Breast epithelium (tissue), 4 donors: Measurements from ENCODE around the gene REV3L. TPM values are rescaled to one million over a fixed set of nuclear protein-coding genes. Genes with fewer than 3 reads are reported as not detected.

ENCODE experiments used
- DNase-seq, 2 donors: peaks; one replicate each; pipeline ENCODE4 v3.0.0-alpha.2; 2019; ENCODE audit warnings: low spot score in 2 of 2
- H3K27ac ChIP-seq, 2 donors: fragments of 200-600 bp; sonication (generic) in 1 of 2; one replicate each; pipeline ENCODE4 v1.5.1; 2016 to 2019; ENCODE audit warnings: mild to moderate bottlenecking in 1 of 2
- H3K27me3 ChIP-seq, 2 donors: fragments of 200-600 bp; sonication (generic) in 1 of 2; one replicate each; pipeline versions ENCODE4 v1.5.1 to v1.6.0; 2017 to 2019; ENCODE audit warnings: control low read depth in 1 of 2, mild to moderate bottlenecking in 1 of 2
- H3K36me3 ChIP-seq: fragments of 200-600 bp; one replicate; pipeline ENCODE4 v1.5.1; 2019
- H3K4me1 ChIP-seq, 2 donors: fragments of 200-600 bp; sonication (generic); one replicate each; pipeline ENCODE4 v1.5.1; 2016 to 2019; ENCODE audit warnings: control low read depth in 1 of 2
- H3K4me3 ChIP-seq, 3 donors: fragments of 200-600 bp; sonication (generic); 1 replicate in 2 of 3; 2 replicates in 1 of 3; pipeline ENCODE4 v1.5.1; 2016 to 2019; ENCODE audit warnings: mild to moderate bottlenecking in 3 of 3, moderate library complexity in 2 of 3
- H3K9me3 ChIP-seq, 2 donors: fragments of 200-600 bp; sonication (generic) in 1 of 2; one replicate each; pipeline ENCODE4 v1.5.1; 2016 to 2019; ENCODE audit warnings: control low read depth in 1 of 2
- CTCF ChIP-seq, 3 donors: fragments of 450-650 bp; IDR thresholded peaks; one replicate each; pipeline ENCODE4 v1.5.1; 2016 to 2017; ENCODE audit warnings: antibody characterized with exemption in 3 of 3, mild to moderate bottlenecking in 3 of 3, moderate library complexity in 3 of 3
- POLR2A ChIP-seq: fragments of 450-650 bp; IDR thresholded peaks from one replicate; pipeline ENCODE4 v1.6.1; 2016; ENCODE audit warnings: antibody characterized with exemption, mild to moderate bottlenecking, moderate library complexity
- POLR2AphosphoS5 ChIP-seq, 3 donors: sonication (generic); formaldehyde crosslinking; IDR thresholded peaks; one replicate each; pipeline ENCODE4 v1.6.1; 2017; ENCODE audit warnings: antibody characterized with exemption in 3 of 3
- intact Hi-C: fragments of 100-400 bp; cut with DNase I; formaldehyde crosslinking; loops from one replicate; pipeline ENCODE4 v1.15.1; 2023; ENCODE audit warnings: low total_unique reads
- total RNA-seq, 3 donors: library from RNA; depleted of rRNA; stranded (reverse); fragments of >200 nt; gene quantifications; one replicate each; pipeline ENCODE4 v1.1.0, GENCODE V29; 2016

Gene REV3L
- total RNA-seq, 3 donors from 2014 or later = 50.3 to 108 (median 82.3) TPM

GRCh38 chr6:111410371-111410770 is 72.6 kb downstream of the REV3L start:
- H3K27ac ChIP-seq = no peak overlapping the region
- H3K36me3 ChIP-seq = no peaks in the 10 kb centered on the region

GRCh38 chr6:111409430-111409829 is 73.6 kb downstream of the REV3L start:
- no peak for DNase-seq
- no peaks in the 10 kb centered on the region for H3K36me3 ChIP-seq
- TF ChIP-seq POLR2AphosphoS5 (IDR thresholded peaks at IDR 0.05) = no peak
- TF ChIP-seq POLR2A = no peak
- TF ChIP-seq CTCF (IDR thresholded peaks at IDR 0.05) = no peak
- H3K9me3 ChIP-seq = no peaks in the 10 kb centered on the region
- intact Hi-C loops = no loop called here
- no peak overlapping the region for H3K4me3 ChIP-seq
- H3K4me1 ChIP-seq = no peaks in the 10 kb centered on the region
- no peaks in the 10 kb centered on the region for H3K27me3 ChIP-seq
- no peak overlapping the region for H3K27ac ChIP-seq

More at GRCh38 chr6:111410371-111410770, 72.6 kb downstream of the REV3L start:
- TF ChIP-seq POLR2A (no peak), CTCF (IDR thresholded peaks at IDR 0.05) (no peak), POLR2AphosphoS5 (IDR thresholded peaks at IDR 0.05) (no peak)
- intact Hi-C loops = no loop called here
- Histone ChIP-seq H3K9me3 (no peaks in the 10 kb centered on the region), H3K4me1 (no peaks in the 10 kb centered on the region), H3K4me3 (no peak overlapping the region), H3K27me3 (no peaks in the 10 kb centered on the region)
- no peak for DNase-seq

- intact Hi-C loops = no loop called here
- Histone ChIP-seq H3K27ac (no peak overlapping the region), H3K9me3 (no peaks in the 10 kb centered on the region), H3K4me1 (no peaks in the 10 kb centered on the region), H3K36me3 (no peaks in the 10 kb centered on the region), H3K27me3 (no peaks in the 10 kb centered on the region), H3K4me3 (no peak overlapping the region)
- no peak for DNase-seq
- no peak for TF ChIP-seq POLR2AphosphoS5 (IDR thresholded peaks at IDR 0.05)
- TF ChIP-seq CTCF (IDR thresholded peaks at IDR 0.05) = no peak
- TF ChIP-seq POLR2A = no peak
Observed at GRCh38 chr6:111407686-111408085, 75.3 kb downstream of the REV3L start.

- Histone ChIP-seq H3K4me1 (no peaks in the 10 kb centered on the region), H3K9me3 (no peaks in the 10 kb centered on the region), H3K27me3 (no peaks in the 10 kb centered on the region), H3K27ac (no peak overlapping the region), H3K36me3 (no peaks in the 10 kb centered on the region), H3K4me3 (no peak overlapping the region)
- intact Hi-C loops = no loop called here
- no peak for TF ChIP-seq CTCF (IDR thresholded peaks at IDR 0.05)
- no peak for TF ChIP-seq POLR2A
- no peak for TF ChIP-seq POLR2AphosphoS5 (IDR thresholded peaks at IDR 0.05)
- DNase-seq = no peak
Observed at GRCh38 chr6:111406200-111406721, 76.8 kb downstream of the REV3L start.

GRCh38 chr6:111403388-111403787 is 79.6 kb downstream of the REV3L start:
- H3K4me1 ChIP-seq = no peaks in the 10 kb centered on the region
- no peak for DNase-seq
- H3K27ac ChIP-seq = no peak overlapping the region
- no peaks in the 10 kb centered on the region for H3K36me3 ChIP-seq
- H3K4me3 ChIP-seq = no peak overlapping the region
- intact Hi-C loops = no loop called here
- TF ChIP-seq POLR2A (no peak), CTCF (IDR thresholded peaks at IDR 0.05) (no peak), POLR2AphosphoS5 (IDR thresholded peaks at IDR 0.05) (no peak)
- no peaks in the 10 kb centered on the region for H3K9me3 ChIP-seq
- H3K27me3 ChIP-seq = no peaks in the 10 kb centered on the region
